ENCODE results near the gene ZNF692.
"Not testable (repeated sequence)": the region's sequence is repeated elsewhere in the genome, so short reads cannot be mapped to it uniquely, and the experiment has no call there.

Gene ZNF692

DNA sequence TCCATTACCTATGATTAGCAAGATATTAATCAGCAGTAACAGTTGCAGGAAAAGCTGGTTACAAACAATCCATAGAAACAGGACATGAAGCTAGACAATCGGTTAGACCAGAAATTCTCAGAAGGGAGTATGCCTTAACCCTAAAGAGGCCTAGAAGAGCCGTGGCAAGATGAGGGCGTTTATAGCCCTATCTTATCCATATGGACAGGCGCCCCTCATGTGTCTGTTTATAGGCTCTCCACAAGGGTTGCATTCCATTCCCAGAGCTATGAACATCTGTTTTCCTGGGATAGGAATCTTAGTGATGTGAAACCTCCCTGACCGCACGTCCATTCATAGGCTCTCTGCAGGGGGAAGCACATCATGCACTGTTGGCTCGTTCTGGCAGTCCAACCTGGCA is 23.5 kb upstream of the ZNF692 start:
- not testable (repeated sequence) for DNase-seq (ENCODE audit: low read depth, low spot score); H3K27ac ChIP-seq

DNA sequence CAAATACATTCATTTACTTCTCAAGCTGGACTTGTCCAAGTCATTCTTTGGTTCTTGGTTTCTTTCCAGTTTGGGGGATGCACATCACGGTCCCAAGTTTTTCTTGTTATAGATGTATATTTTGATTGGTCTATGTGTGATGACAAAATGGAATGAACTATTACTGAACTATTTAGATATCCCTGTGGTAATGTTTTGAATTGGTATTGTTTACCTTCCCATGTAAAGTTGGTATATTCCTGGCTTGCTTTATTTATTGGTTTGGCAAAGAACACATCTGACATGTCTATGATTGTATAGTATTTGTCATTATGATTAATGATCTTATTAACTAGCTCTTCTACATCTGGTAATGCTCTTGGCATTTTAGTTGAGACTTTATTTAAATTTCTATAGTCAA is 22.4 kb upstream of the ZNF692 start:
- no peak overlapping the region for H3K27ac ChIP-seq
- DNase-seq (ENCODE audit: low read depth, low spot score), result no peak

DNA sequence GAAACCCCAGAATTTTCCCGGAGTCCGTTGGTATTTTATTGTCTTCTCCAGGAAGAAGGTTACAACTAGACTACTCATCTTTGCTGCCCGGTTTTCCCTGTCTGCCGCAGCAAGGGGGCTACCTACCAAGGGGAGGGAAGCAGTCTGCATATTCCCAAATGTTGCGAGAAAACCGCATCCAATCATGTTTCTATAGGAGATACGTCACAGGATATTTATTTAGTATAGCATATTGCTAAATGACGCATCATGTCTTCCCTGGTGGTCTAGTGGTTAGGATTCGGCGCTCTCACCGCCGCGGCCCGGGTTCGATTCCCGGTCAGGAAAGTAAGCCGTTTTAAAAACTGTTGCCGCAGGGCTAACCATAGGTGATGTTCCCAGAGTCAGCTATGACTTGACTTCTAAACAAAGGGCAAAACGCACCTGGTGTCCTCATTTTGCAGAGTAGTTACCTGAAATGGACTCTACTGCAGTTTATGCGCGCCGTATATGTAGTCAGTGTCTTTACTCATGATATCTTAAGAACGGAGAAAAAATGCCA is 15.2 kb upstream of the ZNF692 start:
- no peak for DNase-seq (ENCODE audit: low read depth, low spot score)
- peak overlapping the region; percentile 82 for H3K27ac ChIP-seq

DNA sequence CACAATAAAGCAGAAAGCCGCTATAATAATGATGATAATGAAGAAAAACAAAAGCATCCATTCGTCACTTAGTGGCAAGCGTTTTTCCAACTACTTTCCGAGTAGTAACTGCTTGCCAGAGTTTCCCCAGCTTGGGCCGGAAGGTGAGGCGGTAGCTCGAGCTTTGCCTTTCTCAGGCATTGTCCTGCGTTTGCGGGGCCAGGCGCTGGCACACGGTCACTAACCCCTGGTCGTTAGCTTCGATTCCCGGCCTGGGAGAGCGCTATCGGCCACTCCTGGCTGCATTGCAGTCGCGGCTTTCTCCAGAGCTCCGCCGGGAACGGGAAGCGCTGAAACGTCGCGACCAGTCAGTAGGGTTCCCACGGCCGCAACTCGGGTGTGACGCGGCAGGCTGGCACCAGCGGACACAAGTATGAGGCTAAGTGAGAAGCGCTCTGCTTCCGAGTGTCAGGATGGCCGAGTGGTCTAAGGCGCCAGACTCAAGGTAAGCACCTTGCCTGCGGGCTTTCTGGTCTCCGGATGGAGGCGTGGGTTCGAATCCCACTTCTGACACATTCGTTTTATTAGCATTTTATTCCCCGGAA is 14.6 kb upstream of the ZNF692 start:
- DNase-seq (ENCODE audit: low read depth, low spot score), result peak; percentile 78
- peak overlapping the region; percentile 82 for H3K27ac ChIP-seq

DNA sequence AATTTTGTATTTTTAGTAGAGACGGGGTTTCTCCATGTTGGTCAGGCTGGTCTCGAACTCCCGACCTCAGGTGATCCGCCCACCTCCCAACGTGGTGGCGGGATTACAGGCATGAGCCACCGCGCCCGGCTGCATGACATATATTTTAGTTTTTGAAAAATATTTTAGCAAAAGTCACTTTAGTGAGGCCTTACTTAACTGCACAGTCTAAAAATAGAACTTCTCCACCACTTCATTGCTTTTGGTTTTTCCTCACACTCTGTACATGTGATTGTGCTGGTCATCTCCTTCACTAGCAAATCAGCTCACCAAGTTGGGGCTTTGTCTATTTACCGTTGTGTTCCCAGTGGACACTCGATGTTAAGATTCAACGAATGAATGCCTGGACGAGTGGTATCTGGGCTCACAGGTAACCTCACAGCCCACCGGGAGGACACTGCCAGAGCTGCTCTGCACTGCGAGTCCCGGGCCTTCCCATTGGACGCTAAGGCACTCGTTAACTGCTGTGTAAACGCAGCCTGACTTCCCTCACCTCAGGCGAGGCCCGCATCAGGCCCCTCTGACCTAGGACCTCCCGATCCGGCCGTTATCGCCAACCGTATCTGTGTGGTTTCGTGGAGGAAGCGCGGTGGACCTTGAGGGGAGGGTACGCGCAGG is 14.0 kb upstream of the ZNF692 start:
- peak overlapping the region; percentile 82 for H3K27ac ChIP-seq
- no peak for DNase-seq (ENCODE audit: low read depth, low spot score)

DNA sequence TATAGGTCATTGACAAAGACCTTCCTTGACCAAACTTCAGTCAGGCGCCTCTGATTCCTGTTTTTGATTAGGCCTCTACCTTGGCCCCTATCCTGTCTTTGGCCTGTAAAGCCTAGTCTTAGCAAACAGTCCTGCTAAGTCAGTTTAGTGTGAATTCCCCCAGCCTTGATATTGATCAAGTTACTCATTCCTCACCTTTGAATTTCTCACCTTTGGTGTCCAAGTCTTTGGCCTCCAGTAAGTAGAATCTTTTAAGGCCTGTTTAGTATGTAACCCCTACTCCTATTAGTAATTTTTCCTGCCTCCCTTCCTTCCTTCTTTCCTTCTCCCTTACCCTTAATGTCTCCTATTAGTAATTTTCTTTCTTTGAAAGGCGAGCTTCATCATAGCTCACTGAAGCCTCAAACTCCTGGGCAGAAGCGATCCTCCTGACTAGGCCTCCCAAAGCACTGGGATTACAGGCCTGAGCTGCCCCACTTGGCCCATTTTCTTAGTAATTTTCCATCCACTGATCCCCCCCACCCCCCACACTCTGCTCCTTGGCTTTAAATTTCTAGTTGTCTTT is 13.0 kb upstream of the ZNF692 start:
- peak overlapping the region; percentile 82 for H3K27ac ChIP-seq
- DNase-seq (ENCODE audit: low read depth, low spot score), result no peak

DNA sequence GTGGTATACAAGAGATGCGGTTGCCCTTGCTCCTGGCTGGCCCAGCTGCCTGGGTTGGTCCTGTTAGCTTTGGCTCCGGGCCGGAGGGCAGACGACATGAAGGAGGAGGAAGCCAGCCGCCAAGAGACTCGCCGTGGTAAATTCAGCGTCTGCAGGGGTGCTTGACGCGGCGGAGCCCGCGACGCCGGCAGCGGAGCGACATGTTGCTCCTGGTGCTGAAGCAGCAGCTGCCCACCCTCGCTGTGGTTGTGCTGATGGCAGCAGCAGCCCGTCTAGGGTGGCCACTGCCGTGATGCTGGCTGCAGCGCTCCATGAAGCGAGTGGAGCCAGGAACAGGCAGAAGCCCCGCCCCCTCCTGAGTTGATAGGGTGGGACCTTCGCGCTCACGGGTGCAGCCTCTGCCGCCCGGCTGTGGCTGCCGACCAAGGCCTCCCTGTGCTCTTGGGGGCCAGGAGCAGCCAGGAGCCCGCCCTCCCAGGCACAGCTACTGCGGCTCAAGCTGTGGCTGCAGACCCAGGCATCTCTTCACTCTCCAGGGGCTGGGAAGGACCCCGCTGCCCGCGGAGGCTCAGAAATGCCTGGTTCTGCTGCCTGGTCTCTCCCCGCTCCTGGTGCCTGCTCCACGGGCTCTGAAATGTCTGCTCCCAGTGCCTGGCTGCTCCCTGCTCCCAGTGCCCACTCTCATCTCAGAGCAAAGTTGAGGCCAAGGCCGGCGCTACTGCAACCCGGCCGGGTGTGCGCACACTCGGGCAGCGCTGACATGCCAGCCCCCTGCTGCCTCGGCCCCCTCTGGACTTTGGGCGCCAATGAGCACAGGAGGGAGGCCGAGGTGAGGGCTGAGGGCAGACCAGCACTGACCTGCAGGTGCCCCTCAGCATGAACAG is 4.4 kb upstream of the ZNF692 start:
- DNase-seq (ENCODE audit: low read depth, low spot score), result no peak
- H3K27ac ChIP-seq, result no peak overlapping the region

DNA sequence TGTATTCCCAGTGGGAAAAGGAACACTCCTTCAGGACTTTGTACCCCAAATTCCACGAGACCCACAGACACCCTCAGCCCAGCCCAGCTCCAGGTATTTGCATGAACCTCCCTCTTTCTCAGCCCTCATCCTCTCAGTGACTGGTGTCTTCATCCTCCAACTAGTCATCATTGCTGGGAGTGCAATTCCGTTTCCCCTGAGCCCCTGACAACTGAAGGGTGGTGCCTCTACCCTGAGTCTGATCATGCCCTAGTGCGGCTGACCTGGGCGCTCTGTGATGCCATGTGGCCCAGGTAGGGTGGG is 3.8 kb upstream of the ZNF692 start:
- no peak for DNase-seq (ENCODE audit: low read depth, low spot score)
- H3K27ac ChIP-seq, result no peak overlapping the region

DNA sequence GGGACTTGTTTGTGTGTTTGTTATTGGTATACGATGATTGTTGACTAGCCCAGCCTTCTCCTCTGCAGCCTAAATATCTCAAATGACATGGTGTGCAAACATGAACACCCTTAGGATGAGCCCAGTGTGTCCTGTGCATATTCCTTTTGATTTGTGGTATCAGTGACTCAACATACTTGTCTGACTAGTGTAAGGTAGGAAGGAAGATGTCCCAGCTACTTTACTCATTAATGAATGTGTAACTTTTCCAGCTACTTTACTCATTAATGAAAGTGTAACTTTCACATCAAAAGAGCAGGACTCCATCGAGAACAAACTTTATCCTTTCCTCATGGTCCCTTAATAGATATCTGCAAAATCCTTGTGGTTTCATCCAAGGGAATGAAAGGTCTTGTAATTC is 2.7 kb upstream of the ZNF692 start:
- H3K27ac ChIP-seq, result no peak overlapping the region
- DNase-seq (ENCODE audit: low read depth, low spot score), result no peak

DNA sequence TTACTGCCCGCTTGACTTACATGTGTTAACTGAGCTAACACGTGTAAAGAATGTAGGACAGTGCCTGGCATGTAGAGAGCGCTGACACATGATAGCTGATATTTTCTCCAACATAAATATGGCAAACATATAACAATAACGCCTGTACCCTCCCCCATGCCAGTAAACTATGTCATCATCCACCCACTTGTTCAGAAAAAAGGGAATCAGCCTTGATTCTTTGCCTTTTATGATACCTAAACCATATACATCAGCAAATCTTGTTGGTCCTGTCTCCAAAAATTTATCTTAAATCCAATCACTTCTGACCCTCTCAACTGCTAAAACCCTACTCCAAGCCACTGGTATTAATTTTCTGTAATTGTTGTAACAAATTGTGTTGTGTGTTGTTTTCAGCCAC is 1.1 kb upstream of the ZNF692 start:
- no peak for DNase-seq (ENCODE audit: low read depth, low spot score)
- H3K27ac ChIP-seq, result no peak overlapping the region

DNA sequence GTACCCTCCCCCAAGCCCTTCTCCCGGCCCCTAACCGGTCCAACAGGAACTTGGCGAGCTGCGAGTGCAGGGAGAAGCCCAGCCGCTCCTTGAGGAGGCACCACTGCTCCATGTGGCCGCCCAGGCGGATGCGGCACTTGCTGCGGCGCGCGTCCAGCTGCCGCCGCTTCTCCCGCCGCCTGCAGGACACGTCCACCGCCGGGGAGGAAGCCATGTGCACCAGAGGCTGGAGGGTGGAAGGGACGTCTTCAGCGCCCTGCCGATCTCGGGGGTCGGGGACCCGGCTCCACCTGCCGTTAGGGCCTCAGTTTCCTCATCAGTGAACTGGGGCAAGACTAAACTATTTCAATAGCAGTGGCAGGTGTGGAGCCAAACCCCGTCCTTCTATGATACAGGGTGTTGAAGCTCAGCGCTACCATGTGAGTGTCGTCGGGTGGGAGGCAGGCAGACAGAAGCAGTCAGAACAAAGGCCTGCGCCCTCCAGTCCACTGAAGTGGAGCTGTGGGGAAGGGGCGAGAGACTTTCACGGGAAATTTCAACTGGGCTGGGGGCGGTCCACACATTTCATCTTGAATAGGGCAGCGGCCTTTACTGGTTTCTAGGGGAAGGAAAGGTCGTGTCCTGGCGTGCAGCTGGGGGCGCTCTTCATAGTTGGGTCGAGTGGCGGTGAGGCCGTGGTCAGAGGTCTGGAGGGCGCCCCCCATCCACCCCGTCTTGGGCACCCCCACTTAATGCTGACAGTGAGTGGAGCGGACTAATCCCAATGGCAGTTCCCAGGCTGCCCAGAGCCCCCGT is 592 bp downstream of the ZNF692 start:
- peak overlapping the region; percentile 77 for H3K27ac ChIP-seq
- DNase-seq (ENCODE audit: low read depth, low spot score), result no peak

DNA sequence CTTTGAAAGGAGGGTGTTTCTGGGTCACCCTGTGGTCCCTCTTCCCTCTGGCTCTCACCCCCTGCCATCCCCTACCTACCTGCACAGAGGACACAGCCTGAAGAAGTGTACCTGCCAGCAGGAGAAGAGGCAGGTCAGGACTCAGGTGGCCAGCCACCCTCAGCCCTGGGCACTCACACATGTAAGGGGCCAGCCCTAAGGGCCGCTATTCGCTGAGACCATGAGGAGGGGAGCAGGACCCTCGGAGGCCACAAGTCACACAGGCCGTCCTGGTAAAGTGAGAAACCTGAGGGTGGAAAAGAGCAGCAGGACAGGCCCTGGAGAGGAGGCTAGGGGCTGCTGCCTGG is 1.2 kb downstream of the ZNF692 start:
- DNase-seq (ENCODE audit: low read depth, low spot score), result no peak
- H3K27ac ChIP-seq, result peak overlapping the region; percentile 77

DNA sequence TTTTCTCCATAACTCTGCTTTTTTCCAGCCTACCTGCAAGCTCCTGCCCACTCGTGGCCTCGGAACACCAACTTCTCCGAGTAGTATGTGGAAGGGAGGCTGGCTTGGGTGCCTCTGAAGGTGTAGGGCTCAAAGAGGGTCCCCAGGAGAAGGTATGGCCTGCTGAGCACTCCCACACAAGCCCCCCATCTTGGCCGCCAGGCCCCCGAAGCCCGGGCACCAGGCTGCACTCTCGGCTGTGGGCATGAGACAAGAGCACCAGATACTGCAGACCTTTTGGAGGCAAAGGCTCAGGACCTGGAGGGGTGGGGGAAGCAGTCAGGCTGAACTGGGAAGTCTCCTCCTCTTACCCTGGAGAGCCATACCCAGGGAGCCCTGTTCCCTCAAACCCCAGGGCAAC is 1.7 kb downstream of the ZNF692 start:
- no peak for DNase-seq (ENCODE audit: low read depth, low spot score)
- H3K27ac ChIP-seq, result no peak overlapping the region

DNA sequence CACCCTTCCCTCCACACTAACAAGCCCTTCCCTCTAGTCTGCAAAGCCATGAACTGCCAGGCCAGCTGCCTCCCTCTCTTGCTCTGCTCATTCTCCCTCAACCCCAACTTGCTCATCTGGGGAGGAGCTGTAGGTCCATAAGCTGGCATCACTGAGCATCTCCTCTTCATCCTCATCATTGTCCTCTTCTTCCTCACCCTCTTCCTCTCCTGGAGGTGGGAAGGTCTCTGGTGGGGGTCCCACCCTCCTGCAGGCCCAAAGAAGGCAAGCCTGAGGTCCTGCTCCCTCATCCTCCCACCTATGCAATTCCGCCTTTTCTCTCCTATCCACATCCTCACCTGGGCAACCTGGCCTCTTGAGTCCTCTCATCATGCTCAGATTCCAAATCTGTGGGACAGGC is 2.7 kb downstream of the ZNF692 start:
- DNase-seq (ENCODE audit: low read depth, low spot score), result no peak
- no peak overlapping the region for H3K27ac ChIP-seq

DNA sequence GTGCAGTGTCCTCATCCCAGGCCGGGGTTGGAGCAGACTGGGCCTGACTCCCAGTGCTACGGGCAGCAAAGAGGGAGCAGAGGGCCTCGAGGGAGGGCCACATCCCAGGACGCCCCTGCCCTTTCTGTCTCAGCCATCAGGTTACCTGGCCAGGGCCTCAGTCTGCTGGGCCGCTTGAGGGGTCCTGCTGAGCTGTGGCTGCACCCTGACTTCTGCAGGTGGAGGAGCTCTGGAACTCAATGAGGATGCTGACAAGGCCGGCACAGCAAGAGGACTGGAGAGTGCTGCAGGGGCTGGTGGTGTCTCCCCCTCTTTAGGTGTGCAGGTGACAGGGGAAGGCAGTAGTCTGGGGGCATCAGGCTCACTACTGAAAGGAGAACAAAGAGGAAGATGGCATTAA is 3.3 kb downstream of the ZNF692 start:
- H3K27ac ChIP-seq, result no peak overlapping the region
- no peak for DNase-seq (ENCODE audit: low read depth, low spot score)

DNA sequence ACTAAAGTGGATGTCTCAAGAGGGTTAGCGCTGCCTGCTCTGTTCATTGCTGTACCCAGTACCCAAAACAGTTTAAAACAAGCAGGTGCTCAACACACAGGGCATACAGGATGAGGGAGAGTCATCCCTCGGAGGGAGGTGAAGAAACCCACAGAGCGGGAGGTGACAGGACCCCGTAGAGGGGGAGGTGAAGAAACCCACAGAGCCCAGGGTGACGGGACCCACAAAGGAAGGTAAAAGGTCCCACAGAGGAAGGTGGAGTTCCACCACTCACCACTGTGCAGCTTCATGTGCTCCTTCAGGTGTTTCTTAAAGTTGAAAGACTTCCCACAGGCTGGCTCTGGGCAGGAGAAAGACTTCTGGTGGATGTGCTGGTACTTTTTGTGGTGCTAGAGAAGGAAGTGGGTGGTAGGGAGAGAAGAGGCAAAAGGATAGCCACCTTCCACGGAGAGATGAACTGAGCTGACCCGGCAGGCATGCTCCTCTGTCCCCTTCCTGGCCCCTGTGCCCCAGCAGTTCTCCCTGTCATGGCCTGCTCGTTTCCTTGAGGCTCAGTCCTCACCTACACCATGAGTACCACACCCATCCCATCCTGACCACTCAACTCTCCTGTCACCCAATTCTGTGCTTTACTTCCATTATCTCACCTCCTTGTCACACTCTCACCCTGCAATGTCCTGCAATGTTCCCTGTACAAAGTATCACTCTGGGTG is 5.1 kb downstream of the ZNF692 start:
- no peak for DNase-seq (ENCODE audit: low read depth, low spot score)
- H3K27ac ChIP-seq, result no peak overlapping the region

DNA sequence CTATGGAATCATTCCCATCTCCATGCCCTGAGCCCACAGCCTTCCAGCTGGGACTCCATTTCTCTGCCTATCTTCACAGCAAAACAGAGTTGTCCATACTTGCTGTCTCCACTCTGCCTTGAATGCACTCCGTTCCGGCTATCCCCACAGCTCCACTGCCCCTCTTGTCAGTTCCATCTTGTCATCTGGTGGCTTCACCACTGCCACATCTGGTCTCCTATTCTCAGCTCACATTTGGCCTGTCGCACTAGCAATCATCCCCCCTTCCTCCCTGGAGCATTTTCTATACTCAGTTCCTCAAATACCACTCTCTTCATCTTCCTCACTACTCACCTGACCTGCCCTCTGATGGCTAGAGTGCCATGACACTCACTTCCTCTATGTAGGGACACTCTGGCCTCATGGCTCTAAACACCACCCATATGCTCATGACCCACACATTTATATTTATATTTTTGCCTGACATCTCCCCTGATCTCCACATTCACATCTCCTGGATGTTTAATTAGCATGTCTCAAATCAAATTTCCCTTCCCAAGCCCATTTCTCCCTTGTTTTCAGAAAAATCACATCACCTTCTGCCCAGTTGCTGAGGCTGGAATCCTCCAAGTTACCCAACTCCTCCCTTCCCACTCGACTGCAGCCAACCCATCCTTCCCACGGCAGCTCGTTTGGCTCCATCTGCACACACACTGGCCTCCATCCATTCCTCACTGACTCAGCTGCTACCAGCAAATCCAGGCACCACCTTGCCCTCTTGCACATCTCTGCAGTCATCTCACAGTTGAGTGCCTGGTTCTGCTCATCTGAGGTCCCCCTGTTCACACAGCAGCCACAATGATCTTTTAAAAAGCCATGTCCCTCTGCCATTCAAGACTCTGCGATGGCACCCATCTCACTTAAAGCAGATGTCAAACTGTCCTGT is 6.1 kb downstream of the ZNF692 start:
- DNase-seq (ENCODE audit: low read depth, low spot score), result no peak
- H3K27ac ChIP-seq, result no peak overlapping the region

DNA sequence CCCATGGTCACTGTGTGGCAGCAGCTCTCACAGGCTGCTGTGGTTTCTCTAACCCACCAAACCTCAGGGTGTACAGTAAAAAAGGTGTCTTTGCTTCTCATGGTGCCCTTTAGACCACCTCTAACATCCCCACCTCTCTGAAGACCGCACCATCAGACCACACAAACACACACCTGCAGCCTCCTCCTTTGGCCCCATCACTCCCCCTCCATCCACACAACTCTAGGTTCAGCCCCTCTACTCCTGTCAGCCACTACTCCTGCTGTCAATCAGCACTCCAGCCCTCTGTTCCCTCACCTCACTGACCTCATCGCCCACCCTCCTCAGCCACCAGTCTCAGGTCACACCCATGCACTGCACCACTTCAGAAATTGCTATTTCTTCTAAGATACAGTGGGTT is 7.5 kb downstream of the ZNF692 start:
- no peak for DNase-seq (ENCODE audit: low read depth, low spot score)
- no peak overlapping the region for H3K27ac ChIP-seq
